AG08395 (cell line): ENCODE measurements around the gene PRKD1.
A peak's percentile ranks its signal among the peaks of the same experiment; 100 is the strongest.

ENCODE experiments used
- DNase-seq: peaks from one replicate; pipeline ENCODE4 v3.0.0; 2012; ENCODE audit warnings: mixed read lengths, low spot score

Gene PRKD1

DNA sequence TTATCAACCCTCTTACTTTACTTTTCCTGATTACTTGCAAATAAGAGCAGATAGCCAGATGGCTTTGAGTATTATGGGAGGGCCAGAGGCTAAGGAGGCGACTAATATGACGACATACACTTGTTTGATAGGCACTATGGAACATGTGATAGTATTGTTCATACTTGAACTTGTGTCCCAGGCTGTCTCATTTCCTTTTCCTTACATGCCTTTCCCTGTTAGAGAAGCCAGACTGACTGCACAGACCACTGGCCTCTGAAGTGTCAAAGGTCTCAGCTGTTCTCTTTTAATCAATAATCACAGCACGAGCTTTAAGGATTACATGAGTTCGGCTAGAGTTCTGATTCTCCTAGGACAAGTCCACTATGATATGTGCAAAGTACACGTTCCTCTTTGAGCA, 326.0 kb downstream of the PRKD1 start:
- no peak for DNase-seq

DNA sequence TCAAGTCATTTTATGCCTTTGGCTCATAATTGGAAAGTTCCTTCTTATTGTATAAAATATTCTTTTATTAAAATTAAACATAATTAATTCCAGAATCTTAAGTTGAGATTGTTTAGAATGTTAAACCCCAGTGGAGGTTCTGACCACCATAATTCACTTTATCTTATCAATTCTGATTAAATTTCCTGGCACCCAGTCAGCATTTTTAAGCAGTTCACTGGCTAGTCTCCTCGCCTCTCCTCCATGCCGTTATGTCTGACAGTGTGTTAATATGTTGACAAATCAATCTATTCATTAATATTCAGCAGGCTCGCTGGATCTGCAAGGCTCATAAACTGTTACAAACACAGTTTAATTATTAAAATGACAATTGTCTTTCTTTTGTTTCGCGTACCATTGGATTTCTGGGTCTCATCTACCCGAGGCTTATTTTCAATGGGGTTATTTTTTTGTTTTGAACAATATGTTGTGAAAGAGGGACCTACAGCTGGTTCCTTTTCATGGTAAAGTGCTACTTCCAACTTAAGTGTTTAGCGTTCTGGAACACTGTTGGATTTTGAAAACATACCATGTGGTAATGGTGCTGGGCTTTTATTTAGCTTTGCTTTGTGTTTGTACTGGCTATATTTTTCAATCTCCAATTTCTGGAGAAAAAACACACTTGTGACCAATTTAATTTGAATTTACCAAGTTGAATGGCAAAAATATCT, 339.7 kb downstream of the PRKD1 start:
- DNase-seq: no peak

GRCh38 chr14:29587046-29587445, 340.6 kb downstream of the PRKD1 start:
- no peak for DNase-seq

GRCh38 chr14:29584992-29585391, 342.7 kb downstream of the PRKD1 start:
- DNase-seq: peak; percentile 75

GRCh38 chr14:29580763-29581162, 346.9 kb downstream of the PRKD1 start:
- no peak for DNase-seq

DNA sequence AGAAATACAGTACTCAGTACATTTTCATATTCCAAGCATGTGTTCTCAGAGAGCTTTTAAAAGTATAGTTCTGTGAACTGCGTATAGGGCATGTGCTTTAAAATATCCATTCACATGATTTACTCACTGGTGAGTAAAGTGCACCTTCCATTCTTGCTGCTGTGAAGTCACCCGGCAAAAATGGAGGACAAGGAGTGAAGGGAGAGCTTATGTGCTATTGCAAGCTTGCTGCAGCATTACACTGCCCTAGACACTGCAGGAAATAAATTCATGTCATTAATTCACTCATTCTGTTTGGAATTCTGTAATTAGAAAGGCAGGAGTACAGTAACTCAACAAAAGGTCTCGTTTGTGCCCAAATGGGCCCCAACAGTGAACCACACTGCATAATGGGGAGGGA, 347.8 kb downstream of the PRKD1 start:
- no peak for DNase-seq

- DNase-seq: no peak
Observed at GRCh38 chr14:29576927-29577326, 350.7 kb downstream of the PRKD1 start.

DNA sequence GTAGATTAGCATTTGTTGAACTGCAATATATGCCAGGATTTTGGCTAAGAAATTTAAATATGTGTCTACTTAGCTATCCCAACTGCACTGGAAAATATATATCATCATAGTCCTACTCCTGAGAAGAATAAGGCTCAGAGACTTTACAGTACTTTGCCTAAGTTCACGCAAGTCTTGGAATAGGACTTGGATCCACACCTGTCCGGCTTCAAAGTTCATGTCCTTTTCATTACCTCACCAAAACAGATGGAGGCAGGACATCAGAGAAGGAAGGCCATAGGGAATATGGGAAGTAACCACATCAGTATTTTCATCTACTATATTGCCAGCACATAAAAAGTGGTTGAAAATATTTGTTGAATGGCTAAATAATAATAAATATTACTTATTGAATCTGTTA, 358.5 kb downstream of the PRKD1 start:
- DNase-seq: no peak

DNA sequence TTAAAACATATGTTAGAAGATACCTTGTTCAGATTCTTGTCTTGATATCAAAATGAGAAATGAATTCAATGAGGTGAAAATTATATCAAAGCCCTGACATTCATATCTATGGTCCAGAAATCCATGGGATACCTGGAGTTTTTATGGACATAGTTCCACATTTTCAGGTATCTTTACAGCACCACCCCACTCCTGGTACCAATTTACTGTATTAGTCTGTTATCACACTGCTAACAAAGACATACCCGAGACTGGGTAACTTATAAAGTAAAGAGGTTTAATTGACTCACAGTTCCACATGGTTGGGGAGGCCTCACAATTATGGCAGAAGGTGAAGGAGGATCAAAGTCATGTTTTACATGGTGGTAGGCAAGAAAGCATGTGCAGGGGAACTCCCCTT, 361.5 kb downstream of the PRKD1 start:
- no peak for DNase-seq

DNA sequence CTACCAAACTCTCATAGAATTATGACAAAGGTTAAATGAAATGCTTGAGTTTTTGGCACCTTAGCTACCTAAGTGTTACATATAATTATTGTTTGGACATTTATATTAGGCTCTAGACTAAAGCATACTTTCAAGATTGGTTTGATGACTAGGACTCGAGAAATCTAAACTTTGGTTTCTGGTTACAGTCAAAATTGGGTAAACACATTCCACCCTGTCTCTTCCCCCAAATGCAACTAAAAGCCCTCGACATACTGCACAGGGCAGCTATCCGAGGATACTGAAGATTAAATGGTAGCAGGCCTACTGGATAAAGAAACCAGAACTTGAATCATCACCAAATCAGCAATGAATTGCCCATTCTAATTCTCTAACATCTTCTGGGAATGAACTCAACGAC, 369.1 kb downstream of the PRKD1 start:
- DNase-seq: peak; percentile 41

DNA sequence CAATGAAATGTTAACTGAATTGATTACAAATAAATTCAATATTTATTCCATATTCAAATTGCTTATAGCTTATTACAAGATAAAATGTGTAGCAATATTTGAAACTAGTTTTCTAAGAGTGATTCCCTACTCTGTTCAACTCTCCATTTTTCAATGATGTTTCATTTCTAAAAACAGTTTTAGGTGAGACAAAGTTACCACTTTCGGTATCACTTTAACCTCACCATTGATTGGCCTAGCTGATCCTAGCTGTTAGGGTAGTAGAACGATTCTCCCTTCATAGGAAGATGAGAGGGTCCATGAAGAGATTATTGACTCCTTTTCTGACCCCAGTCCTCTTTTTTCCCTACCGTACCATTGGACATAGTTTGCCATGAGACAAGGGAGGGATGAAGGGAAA, 373.3 kb downstream of the PRKD1 start:
- DNase-seq: no peak

DNA sequence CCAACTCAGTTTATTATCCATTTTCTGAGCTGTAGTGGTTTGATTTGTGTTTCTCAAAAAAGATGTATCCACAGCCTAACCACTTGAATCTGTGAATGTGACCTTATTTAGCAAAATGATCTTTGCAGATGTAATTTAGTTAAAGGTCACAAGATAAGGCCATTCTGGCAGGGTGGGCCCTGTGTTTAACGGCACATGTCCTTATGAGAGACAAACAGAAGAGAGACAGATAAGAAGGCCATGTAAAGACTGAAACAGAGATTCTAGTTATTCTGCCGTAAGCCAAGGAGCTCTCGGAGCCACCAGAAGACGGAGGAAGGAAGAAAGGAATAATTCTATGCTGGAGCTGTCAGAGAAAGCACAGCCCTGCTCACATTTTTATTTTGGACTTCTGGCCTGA, 374.2 kb downstream of the PRKD1 start:
- no peak for DNase-seq

- DNase-seq: peak; percentile 70
Observed at GRCh38 chr14:29548948-29549370, 378.7 kb downstream of the PRKD1 start.

DNA sequence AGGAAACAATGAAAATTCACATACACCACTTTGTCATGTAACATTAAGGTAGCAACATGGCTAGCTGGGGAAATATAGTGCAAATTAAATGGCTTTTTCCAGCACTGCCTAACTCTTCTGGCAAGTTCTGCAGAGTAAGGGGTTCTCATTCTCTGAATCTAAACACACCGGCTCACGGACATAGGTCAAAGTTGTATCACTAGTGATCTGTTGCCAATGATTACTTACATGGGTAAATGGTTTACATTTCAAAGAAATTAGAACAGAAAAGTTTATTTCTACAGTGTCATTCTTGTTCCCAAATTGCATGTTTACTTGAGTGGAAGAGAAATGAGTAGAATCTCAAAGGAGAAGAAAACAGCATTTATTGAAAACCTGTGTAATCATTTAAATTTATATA, 381.9 kb downstream of the PRKD1 start:
- DNase-seq: no peak

- DNase-seq: peak; percentile 5
Observed at GRCh38 chr14:29536886-29537511, 390.6 kb downstream of the PRKD1 start.

- DNase-seq: no peak
Observed at GRCh38 chr14:29529418-29529817, 398.2 kb downstream of the PRKD1 start.

DNA sequence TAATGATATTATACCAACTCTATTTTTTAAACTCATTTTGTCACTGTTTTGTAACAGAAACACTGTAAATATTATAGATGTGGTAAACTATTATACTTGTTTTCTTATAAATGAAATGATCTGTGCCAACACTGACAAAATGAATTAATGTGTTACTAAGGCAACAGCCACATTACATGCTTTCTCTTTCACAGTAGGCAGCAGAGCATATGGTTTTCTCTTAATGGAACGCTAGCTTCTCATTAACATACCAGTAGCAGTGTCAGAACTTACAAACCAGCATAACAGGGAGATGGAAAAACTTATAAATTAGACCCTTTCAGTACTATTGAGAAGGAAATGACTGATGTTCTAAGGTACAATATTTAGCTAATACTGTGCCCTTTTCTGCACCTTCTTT, 398.8 kb downstream of the PRKD1 start:
- DNase-seq: no peak

DNA sequence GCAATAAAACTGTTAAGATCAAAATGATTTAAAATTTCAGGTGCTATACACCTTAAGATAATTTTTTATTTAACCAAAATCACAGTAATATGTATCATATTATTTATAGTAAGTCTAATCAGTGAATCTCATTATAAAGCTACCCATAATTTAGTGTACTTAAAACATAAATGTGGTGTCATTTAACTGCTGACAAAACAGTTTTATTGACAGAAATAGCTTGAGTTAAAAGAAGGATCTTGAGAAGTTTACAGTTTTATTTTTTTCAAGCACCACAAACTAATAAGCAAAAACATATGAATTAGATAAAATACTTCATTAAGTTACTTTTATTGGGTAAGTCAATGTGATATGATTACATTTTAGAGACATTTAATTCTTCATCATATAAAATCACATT, 400.4 kb downstream of the PRKD1 start:
- no peak for DNase-seq
